H9 (cell line): ENCODE measurements around the gene FBN1. TPM values are rescaled to one million over a fixed set of nuclear protein-coding genes. Genes with fewer than 3 reads are reported as not detected.

Source experiments
- DNase-seq: peaks from one replicate; pipeline ENCODE4 v3.0.0-alpha.2; 2017
- H2AFZ ChIP-seq: one replicate; pipeline ENCODE4 v1.6.1; 2013; ENCODE audit warnings: mild to moderate bottlenecking, low read length, control low read depth, moderate library complexity
- H2AK5ac ChIP-seq: 2 replicates; pipeline ENCODE4 v1.6.1; 2013; ENCODE audit warnings: low read length, control low read depth, mixed read lengths; ENCODE audit not compliant: insufficient read length
- H2BK120ac ChIP-seq: one replicate; pipeline ENCODE4 v1.6.1; 2013; ENCODE audit warnings: low read depth, mild to moderate bottlenecking, low read length, control low read depth, inconsistent platforms; ENCODE audit not compliant: poor library complexity, severe bottlenecking
- H2BK12ac ChIP-seq: 2 replicates; pipeline ENCODE4 v1.6.1; 2013; ENCODE audit warnings: low read length, control low read depth, mixed read lengths, low read depth; ENCODE audit not compliant: insufficient read length
- H2BK15ac ChIP-seq: 2 replicates; pipeline ENCODE4 v1.6.1; 2013; ENCODE audit warnings: low read depth, low read length, control low read depth
- H2BK20ac ChIP-seq: one replicate; pipeline ENCODE4 v1.6.1; 2013; ENCODE audit warnings: low read depth, mild to moderate bottlenecking, low read length, control low read depth, inconsistent platforms; ENCODE audit not compliant: poor library complexity, severe bottlenecking
- H2BK5ac ChIP-seq: 2 replicates; pipeline ENCODE4 v1.6.1; 2013; ENCODE audit warnings: low read length, control low read depth, mixed read lengths; ENCODE audit not compliant: insufficient read length
- H3K14ac ChIP-seq: 2 replicates; pipeline ENCODE4 v1.6.1; 2013; ENCODE audit warnings: low read length, control low read depth; ENCODE audit not compliant: insufficient read depth
- H3K18ac ChIP-seq: 2 replicates; pipeline ENCODE4 v1.6.1; 2013; ENCODE audit warnings: low read depth, mild to moderate bottlenecking, mixed read lengths, low read length, control low read depth; ENCODE audit not compliant: insufficient read length
- H3K23ac ChIP-seq: 2 replicates; pipeline ENCODE4 v1.6.1; 2013; ENCODE audit warnings: low read length, control low read depth, mixed read lengths, low read depth; ENCODE audit not compliant: insufficient read length
- H3K23me2 ChIP-seq: 2 replicates; pipeline ENCODE4 v1.6.1; 2013; ENCODE audit warnings: low read depth, mild to moderate bottlenecking, mixed read lengths, low read length, control low read depth; ENCODE audit not compliant: insufficient read length, poor library complexity, severe bottlenecking
- H3K27ac ChIP-seq: 2 replicates; pipeline ENCODE4 v1.5.1; 2013; ENCODE audit warnings: low read length, control low read depth, mixed read lengths, low read depth; ENCODE audit not compliant: insufficient read length
- H3K27me3 ChIP-seq: 2 replicates; pipeline ENCODE4 v1.6.1; 2013; ENCODE audit warnings: low read length, control low read depth, inconsistent platforms; ENCODE audit not compliant: insufficient read depth
- H3K4ac ChIP-seq: 2 replicates; pipeline ENCODE4 v1.6.1; 2013; ENCODE audit warnings: low read depth, mild to moderate bottlenecking, control low read depth, inconsistent platforms, low read length, moderate library complexity
- H3K4me1 ChIP-seq: 2 replicates; pipeline ENCODE4 v1.6.1; 2013; ENCODE audit warnings: low read length, control low read depth, inconsistent platforms; ENCODE audit not compliant: insufficient read depth
- H3K4me2 ChIP-seq: 2 replicates; pipeline ENCODE4 v1.6.1; 2013; ENCODE audit warnings: low read length, control low read depth, mixed read lengths; ENCODE audit not compliant: insufficient read length, insufficient read depth
- H3K56ac ChIP-seq: 2 replicates; pipeline ENCODE4 v1.6.1; 2013; ENCODE audit warnings: low read depth, mild to moderate bottlenecking, mixed read lengths, low read length, control low read depth; ENCODE audit not compliant: insufficient read length
- H3K79me1 ChIP-seq: 2 replicates; pipeline ENCODE4 v1.6.1; 2013; ENCODE audit warnings: low read depth, mild to moderate bottlenecking, moderate library complexity, low read length, control low read depth, inconsistent platforms; ENCODE audit not compliant: insufficient read depth, poor library complexity, severe bottlenecking
- H3K79me2 ChIP-seq: 2 replicates; pipeline ENCODE4 v1.6.1; 2013; ENCODE audit warnings: low read length, control low read depth, inconsistent platforms; ENCODE audit not compliant: insufficient read depth
- H3K9ac ChIP-seq: 2 replicates; pipeline ENCODE4 v1.6.1; 2013; ENCODE audit warnings: low read length, control low read depth, mixed read lengths; ENCODE audit not compliant: insufficient read length; ENCODE audit errors: extremely low read depth
- H3K9me3 ChIP-seq: one replicate; pipeline ENCODE4 v1.6.1; 2013; ENCODE audit warnings: low read depth, low read length, inconsistent platforms; ENCODE audit not compliant: control insufficient read depth
- H3T11ph ChIP-seq: one replicate; pipeline ENCODE4 v1.6.1; 2013; ENCODE audit warnings: mild to moderate bottlenecking, low read length, control low read depth, inconsistent platforms
- H4K20me1 ChIP-seq: one replicate; pipeline ENCODE4 v1.6.1; 2013; ENCODE audit not compliant: control insufficient read depth, insufficient read length, insufficient read depth
- H4K5ac ChIP-seq: 2 replicates; pipeline ENCODE4 v1.6.1; 2013; ENCODE audit warnings: low read depth, mild to moderate bottlenecking, mixed read lengths, low read length, control low read depth; ENCODE audit not compliant: insufficient read length
- H4K8ac ChIP-seq: replicated peaks from 2 replicates; pipeline ENCODE4 v1.6.1; 2013; ENCODE audit warnings: low read length, control low read depth, mixed read lengths, low read depth; ENCODE audit not compliant: insufficient read length
- H4K91ac ChIP-seq: 2 replicates; pipeline ENCODE4 v1.6.1; 2013; ENCODE audit warnings: low read depth, mild to moderate bottlenecking, moderate library complexity, mixed read lengths, low read length, control low read depth; ENCODE audit not compliant: insufficient read length
- H3K27ac Mint-ChIP-seq, 3 experiments: 2 replicates in 2 of 3; 3 replicates in 1 of 3; pipeline ENCODE4 v1.8.0; 2020 to 2021; ENCODE audit warnings: mixed read lengths in 3 of 3, mild to moderate bottlenecking in 1 of 3, moderate library complexity in 1 of 3
- H3K27me3 Mint-ChIP-seq: 2 replicates; pipeline ENCODE4 v1.8.0; 2021; ENCODE audit warnings: low read depth, mild to moderate bottlenecking, moderate library complexity, mixed read lengths
- H3K36me3 Mint-ChIP-seq, 3 experiments: 2 replicates in 2 of 3; 3 replicates in 1 of 3; pipeline ENCODE4 v1.8.0; 2020 to 2021; ENCODE audit warnings: low read depth in 3 of 3, mixed read lengths in 3 of 3; ENCODE audit not compliant: insufficient read depth in 1 of 3
- H3K4me1 Mint-ChIP-seq, 2 experiments: 2 replicates each; pipeline ENCODE4 v1.8.0; 2020; ENCODE audit warnings: mixed read lengths in 2 of 2
- H3K4me3 Mint-ChIP-seq, 2 experiments: 2 replicates in 1 of 2; 3 replicates in 1 of 2; pipeline ENCODE4 v1.8.0; 2020 to 2021; ENCODE audit warnings: mild to moderate bottlenecking in 2 of 2, mixed read lengths in 2 of 2, moderate library complexity in 1 of 2
- H3K9me3 Mint-ChIP-seq, 2 experiments: 2 replicates in 1 of 2; 3 replicates in 1 of 2; pipeline ENCODE4 v1.8.0; 2020; ENCODE audit warnings: mild to moderate bottlenecking in 2 of 2, mixed read lengths in 2 of 2, moderate library complexity in 1 of 2
- CTCF ChIP-seq: fragments of 200-600 bp; sonication (generic); conservative IDR thresholded peaks from 3 replicates; pipeline ENCODE4 v1.8.0; 2021; ENCODE audit warnings: antibody characterized with exemption, mild to moderate bottlenecking
- WGBS: extraction: QIAGEN DNeasy Blood & Tissue Kit; methylation state at CpG from one replicate; pipeline ENCODE4 v1.1.7; 2013; ENCODE audit warnings: missing lambda C conversion rate, low lambda C conversion rate, mixed read lengths; ENCODE audit not compliant: insufficient read length; ENCODE audit errors: extremely low coverage; 5-methylcytosine and 5-hydroxymethylcytosine counted together
- total RNA-seq: library from RNA; stranded (reverse); gene quantifications from 2 replicates; pipeline ENCODE4 v1.2.1, GENCODE V29; 2021

The FBN1 gene
- total RNA-seq, 1 experiment from 2014 or later = 3.6 TPM

- Histone ChIP-seq H4K91ac (no peak overlapping the region), H3K27ac (no peak overlapping the region), H3K4me1 (no peaks in the 10 kb centered on the region), H2BK120ac (no peak overlapping the region), H3K56ac (no peak overlapping the region), H3K9ac (no peak overlapping the region), H3K14ac (no peak overlapping the region), H3T11ph (no peak overlapping the region), H3K79me2 (no peaks in the 10 kb centered on the region), H2AK5ac (no peak overlapping the region), H4K5ac (no peak overlapping the region), H3K18ac (no peak overlapping the region), H3K4me2 (no peak overlapping the region), H3K23ac (no peak overlapping the region), H3K9me3 (no peaks in the 10 kb centered on the region), H2BK5ac (no peak overlapping the region), H4K8ac (no peak overlapping the region), H3K79me1 (no peaks in the 10 kb centered on the region), H2BK12ac (no peak overlapping the region), H2BK20ac (no peak overlapping the region), H3K4ac (no peak overlapping the region), H3K23me2 (no peaks in the 10 kb centered on the region), H3K27me3 (no peaks in the 10 kb centered on the region), H2BK15ac (no peak overlapping the region), H2AFZ (no peak overlapping the region), H4K20me1 (no peaks in the 10 kb centered on the region)
- Mint-ChIP-seq H3K36me3 (no peaks in the 10 kb centered on the region), H3K4me3 (no peak overlapping the region), H3K9me3 (no peaks in the 10 kb centered on the region), H3K27me3 (peaks cover 3% of the 10 kb centered on the region), H3K27ac (no peak overlapping the region), H3K4me1 (peaks cover 0 to 3% of the 10 kb centered on the region in 2 experiments; a peak in 1 of 4 replicates)
- TF ChIP-seq CTCF = no peak
- WGBS = no CpG with 5 or more reads among the region's 6 CpGs
- no peak for DNase-seq
Observed at GRCh38 chr15:48652510-48653076, 7.1 kb upstream of the FBN1 start.
